ENCODE data around the gene LILRB4. TPM values are rescaled to one million over a fixed set of nuclear protein-coding genes. Genes with fewer than 3 reads are reported as not detected.

LILRB4 gene
- total RNA-seq, 1 donor from 2014 or later = 0.44 TPM

- Mint-ChIP-seq H3K27ac (ENCODE audit: unreplicated experiment) (no peak overlapping the region), H3K9me3 (ENCODE audit: unreplicated experiment) (peaks cover 4% of the 10 kb centered on the region), H3K4me1 (ENCODE audit: low read depth, unreplicated experiment) (no peaks in the 10 kb centered on the region), H3K36me3 (ENCODE audit: unreplicated experiment) (no peaks in the 10 kb centered on the region), H3K27me3 (ENCODE audit: unreplicated experiment) (no peaks in the 10 kb centered on the region), H3K4me3 (ENCODE audit: unreplicated experiment) (no peak overlapping the region)
- TF ChIP-seq CTCF (IDR thresholded peaks at IDR 0.05; ENCODE audit: partially characterized antibody, unreplicated experiment) = no peak
- no peak for DNase-seq
Measured at GRCh38 chr19:54646331-54646841, 16.4 kb upstream of the LILRB4 start.

- Mint-ChIP-seq H3K36me3 (ENCODE audit: unreplicated experiment) (no peaks in the 10 kb centered on the region), H3K27me3 (ENCODE audit: unreplicated experiment) (no peaks in the 10 kb centered on the region), H3K9me3 (ENCODE audit: unreplicated experiment) (peaks cover 2% of the 10 kb centered on the region), H3K27ac (ENCODE audit: unreplicated experiment) (no peak overlapping the region), H3K4me1 (ENCODE audit: low read depth, unreplicated experiment) (no peaks in the 10 kb centered on the region), H3K4me3 (ENCODE audit: unreplicated experiment) (no peak overlapping the region)
- no peak for TF ChIP-seq CTCF (IDR thresholded peaks at IDR 0.05; ENCODE audit: partially characterized antibody, unreplicated experiment)
- no peak for DNase-seq
Measured at GRCh38 chr19:54648129-54648528, 14.7 kb upstream of the LILRB4 start.

GRCh38 chr19:54650108-54650655 is 12.6 kb upstream of the LILRB4 start:
- Mint-ChIP-seq H3K27me3 (ENCODE audit: unreplicated experiment) (no peaks in the 10 kb centered on the region), H3K4me1 (ENCODE audit: low read depth, unreplicated experiment) (peaks cover 9% of the 10 kb centered on the region), H3K9me3 (ENCODE audit: unreplicated experiment) (peaks cover 2% of the 10 kb centered on the region), H3K4me3 (ENCODE audit: unreplicated experiment) (no peak overlapping the region), H3K36me3 (ENCODE audit: unreplicated experiment) (no peaks in the 10 kb centered on the region), H3K27ac (ENCODE audit: unreplicated experiment) (no peak overlapping the region)
- no peak for TF ChIP-seq CTCF (IDR thresholded peaks at IDR 0.05; ENCODE audit: partially characterized antibody, unreplicated experiment)
- DNase-seq = no peak

- no peak for DNase-seq
- Mint-ChIP-seq H3K27me3 (ENCODE audit: unreplicated experiment) (peaks cover 2% of the 10 kb centered on the region), H3K4me1 (ENCODE audit: low read depth, unreplicated experiment) (peaks cover 9% of the 10 kb centered on the region), H3K9me3 (ENCODE audit: unreplicated experiment) (peaks cover 3% of the 10 kb centered on the region), H3K4me3 (ENCODE audit: unreplicated experiment) (no peak overlapping the region), H3K27ac (ENCODE audit: unreplicated experiment) (no peak overlapping the region), H3K36me3 (ENCODE audit: unreplicated experiment) (no peaks in the 10 kb centered on the region)
- TF ChIP-seq CTCF (IDR thresholded peaks at IDR 0.05; ENCODE audit: partially characterized antibody, unreplicated experiment) = peak; percentile 82
Measured at GRCh38 chr19:54653181-54653809, 9.5 kb upstream of the LILRB4 start.
